Measurements from ENCODE around the gene RAB27A. TPM values are rescaled to one million over a fixed set of nuclear protein-coding genes. Genes with fewer than 3 reads are reported as not detected.

The RAB27A gene
- polyA plus RNA-seq, 1 donor (not counting 4 experiments of a cell fraction or from before 2014, with no cell fraction given), result 10.8 TPM

DNA sequence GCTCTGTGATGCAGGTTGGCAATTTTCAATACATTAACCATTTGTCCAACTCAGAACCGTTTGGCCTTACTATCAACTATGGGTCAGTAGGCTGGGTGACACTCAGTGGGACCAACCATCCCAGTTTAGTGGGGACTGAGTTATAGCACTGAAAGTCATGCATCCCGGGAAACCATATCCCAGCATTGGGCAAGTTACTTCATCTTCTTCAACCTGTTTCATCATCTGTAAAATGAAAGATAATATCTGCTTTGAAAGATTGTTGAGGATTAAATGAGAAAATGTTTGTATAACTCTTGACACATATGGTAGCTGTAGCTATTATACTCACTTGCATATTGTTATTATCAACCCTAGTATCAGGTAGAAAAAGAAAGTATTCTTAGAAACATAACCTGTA, 11.9 kb downstream of the RAB27A start:
- no peaks in the 10 kb centered on the region for H3K36me3 ChIP-seq (ENCODE audit: control insufficient read depth in 2 of 2, extremely low read depth in 1 of 2, insufficient read depth in 2 of 2, low read length in 2 of 2)
- no peak for DNase-seq (ENCODE audit: low read depth, low spot score)
- no peak overlapping the region for H3K27ac ChIP-seq (ENCODE audit: control insufficient read depth, insufficient read depth, low read length)
- no peaks in the 10 kb centered on the region for H3K79me2 ChIP-seq (ENCODE audit: control insufficient read depth, insufficient read depth, low read length)
- no peak overlapping the region for H3K4me2 ChIP-seq (ENCODE audit: control insufficient read depth, extremely low read depth, insufficient read depth, low read depth, low read length)
- H3K4me3 ChIP-seq (ENCODE audit: control insufficient read depth in 2 of 3, extremely low read depth in 1 of 3, insufficient read depth in 2 of 3, low read depth in 1 of 3, low read length in 3 of 3), result no peak overlapping the region
- no peaks in the 10 kb centered on the region for H3K9me3 ChIP-seq (ENCODE audit: control insufficient read depth, low read depth, low read length)
- peaks cover 16% of the 10 kb centered on the region for H3K4me1 ChIP-seq (ENCODE audit: control insufficient read depth, extremely low read depth, insufficient read depth, low read length)
- H3K9me1 ChIP-seq (ENCODE audit: control insufficient read depth, extremely low read depth, insufficient read depth, low read length), result no peaks in the 10 kb centered on the region
- TF ChIP-seq EZH2 (IDR thresholded peaks at IDR 0.05; ENCODE audit: low read length), result no peak
- TF ChIP-seq, protein P1, sequence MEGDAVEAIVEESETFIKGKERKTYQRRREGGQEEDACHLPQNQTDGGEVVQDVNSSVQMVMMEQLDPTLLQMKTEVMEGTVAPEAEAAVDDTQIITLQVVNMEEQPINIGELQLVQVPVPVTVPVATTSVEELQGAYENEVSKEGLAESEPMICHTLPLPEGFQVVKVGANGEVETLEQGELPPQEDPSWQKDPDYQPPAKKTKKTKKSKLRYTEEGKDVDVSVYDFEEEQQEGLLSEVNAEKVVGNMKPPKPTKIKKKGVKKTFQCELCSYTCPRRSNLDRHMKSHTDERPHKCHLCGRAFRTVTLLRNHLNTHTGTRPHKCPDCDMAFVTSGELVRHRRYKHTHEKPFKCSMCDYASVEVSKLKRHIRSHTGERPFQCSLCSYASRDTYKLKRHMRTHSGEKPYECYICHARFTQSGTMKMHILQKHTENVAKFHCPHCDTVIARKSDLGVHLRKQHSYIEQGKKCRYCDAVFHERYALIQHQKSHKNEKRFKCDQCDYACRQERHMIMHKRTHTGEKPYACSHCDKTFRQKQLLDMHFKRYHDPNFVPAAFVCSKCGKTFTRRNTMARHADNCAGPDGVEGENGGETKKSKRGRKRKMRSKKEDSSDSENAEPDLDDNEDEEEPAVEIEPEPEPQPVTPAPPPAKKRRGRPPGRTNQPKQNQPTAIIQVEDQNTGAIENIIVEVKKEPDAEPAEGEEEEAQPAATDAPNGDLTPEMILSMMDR (optimal IDR thresholded peaks at IDR 0.05 in 1 of 3, IDR thresholded peaks at IDR 0.05 in 1 of 3, conservative IDR thresholded peaks at IDR 0.05 in 1 of 3; ENCODE audit: extremely low read depth in 1 of 3, insufficient read depth in 2 of 3, low read length in 3 of 3), result no peak
- no peaks in the 10 kb centered on the region for H4K20me1 ChIP-seq (ENCODE audit: control insufficient read depth, extremely low read depth, insufficient read depth, low read length)
- no peak overlapping the region for H2AFZ ChIP-seq (ENCODE audit: control insufficient read depth, low read length)
- no peak overlapping the region for H3K9ac ChIP-seq (ENCODE audit: control insufficient read depth, extremely low read depth, insufficient read depth, low read length)
- no peaks in the 10 kb centered on the region for H3K27me3 ChIP-seq (ENCODE audit: control insufficient read depth, extremely low read depth, insufficient read depth, low read length)
- FAIRE-seq, result no peak
- dilution Hi-C loops (cut with MboI; ENCODE audit: extremely low pct_ligation_motif_present, low sequenced_read_pairs), result no loop called here

DNA sequence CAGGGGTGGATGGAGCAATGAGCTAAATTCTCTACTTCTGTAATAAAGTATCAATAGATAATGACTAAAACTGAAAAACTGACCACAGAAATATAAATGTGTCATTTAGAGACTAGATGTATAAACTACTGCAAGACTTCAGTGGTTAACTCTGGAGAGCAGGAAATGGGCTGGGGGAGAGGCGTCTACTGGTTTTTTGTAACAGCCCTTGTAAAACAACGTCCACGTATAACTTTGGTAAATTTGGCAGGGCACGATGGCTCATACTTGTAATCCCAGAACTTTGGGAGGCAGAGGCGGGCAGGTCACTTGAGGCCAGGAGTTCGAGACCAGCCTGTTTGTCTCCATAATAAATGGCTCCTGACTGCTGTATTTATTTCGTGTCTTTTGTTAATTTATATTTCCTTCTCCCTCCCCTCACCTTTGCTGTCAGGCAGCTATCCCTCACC, 12.5 kb downstream of the RAB27A start:
- Histone ChIP-seq H3K27me3 (ENCODE audit: control insufficient read depth, extremely low read depth, insufficient read depth, low read length) (no peaks in the 10 kb centered on the region), H2AFZ (ENCODE audit: control insufficient read depth, low read length) (no peak overlapping the region), H3K9me3 (ENCODE audit: control insufficient read depth, low read depth, low read length) (no peaks in the 10 kb centered on the region), H3K9me1 (ENCODE audit: control insufficient read depth, extremely low read depth, insufficient read depth, low read length) (no peaks in the 10 kb centered on the region), H3K4me1 (ENCODE audit: control insufficient read depth, extremely low read depth, insufficient read depth, low read length) (peaks cover 11% of the 10 kb centered on the region), H3K4me2 (ENCODE audit: control insufficient read depth, extremely low read depth, insufficient read depth, low read depth, low read length) (no peak overlapping the region), H3K36me3 (ENCODE audit: control insufficient read depth in 2 of 2, extremely low read depth in 1 of 2, insufficient read depth in 2 of 2, low read length in 2 of 2) (no peaks in the 10 kb centered on the region), H3K27ac (ENCODE audit: control insufficient read depth, insufficient read depth, low read length) (no peak overlapping the region), H3K9ac (ENCODE audit: control insufficient read depth, extremely low read depth, insufficient read depth, low read length) (no peak overlapping the region), H4K20me1 (ENCODE audit: control insufficient read depth, extremely low read depth, insufficient read depth, low read length) (no peaks in the 10 kb centered on the region), H3K79me2 (ENCODE audit: control insufficient read depth, insufficient read depth, low read length) (no peaks in the 10 kb centered on the region), H3K4me3 (ENCODE audit: control insufficient read depth in 2 of 3, extremely low read depth in 1 of 3, insufficient read depth in 2 of 3, low read depth in 1 of 3, low read length in 3 of 3) (no peak overlapping the region)
- FAIRE-seq (no peak), DNase-seq (ENCODE audit: low read depth, low spot score) (no peak)
- no peak for TF ChIP-seq EZH2 (IDR thresholded peaks at IDR 0.05; ENCODE audit: low read length)
- TF ChIP-seq, protein P1 (optimal IDR thresholded peaks at IDR 0.05 in 1 of 3, IDR thresholded peaks at IDR 0.05 in 1 of 3, conservative IDR thresholded peaks at IDR 0.05 in 1 of 3; ENCODE audit: extremely low read depth in 1 of 3, insufficient read depth in 2 of 3, low read length in 3 of 3), result no peak
- dilution Hi-C loops (cut with MboI; ENCODE audit: extremely low pct_ligation_motif_present, low sequenced_read_pairs), result no loop called here
